GM12878 (cell line): ENCODE data around the gene VPS25. TPM values are rescaled to one million over a fixed set of nuclear protein-coding genes. Genes with fewer than 3 reads are reported as not detected.
A peak's percentile ranks its signal among the peaks of the same experiment; 100 is the strongest.

ENCODE experiments used
- ATF3 ChIP-seq: IDR thresholded peaks from 2 replicates; pipeline ENCODE4 v1.6.1; 2011; ENCODE audit warnings: low read depth, mild to moderate bottlenecking, low read length, moderate library complexity, borderline replicate concordance; ENCODE audit errors: extremely low read depth
- BACH1 ChIP-seq: fragments of 450-650 bp; IDR thresholded peaks from 2 replicates; pipeline ENCODE4 v1.6.1; 2017; ENCODE audit warnings: mild to moderate bottlenecking, borderline replicate concordance
- BMI1 ChIP-seq: fragments of 450-650 bp; IDR thresholded peaks from 2 replicates; pipeline ENCODE4 v1.6.1; 2016; ENCODE audit warnings: mild to moderate bottlenecking, moderate library complexity, borderline replicate concordance
- CHD4 ChIP-seq: fragments of 200-600 bp; sonication (generic); IDR thresholded peaks from 2 replicates; pipeline ENCODE4 v1.6.1; 2016; ENCODE audit warnings: mild to moderate bottlenecking
- FOS ChIP-seq: IDR thresholded peaks from 3 replicates; pipeline ENCODE4 v1.6.1; 2011; ENCODE audit warnings: borderline replicate concordance; ENCODE audit not compliant: insufficient read length; ENCODE audit errors: extremely low read depth
- HCFC1 ChIP-seq: fragments of 150-350 bp; IDR thresholded peaks from 2 replicates; pipeline ENCODE4 v1.6.1; 2014; ENCODE audit warnings: low read length
- HSF1 ChIP-seq: fragments of 150-350 bp; IDR thresholded peaks from 2 replicates; pipeline ENCODE4 v1.6.1; 2014; ENCODE audit warnings: mild to moderate bottlenecking, low read depth, low read length
- IKZF2 ChIP-seq, 2 experiments: fragments of 450-650 bp; IDR thresholded peaks; 2 replicates each; pipeline ENCODE4 v1.6.1; 2017; ENCODE audit warnings: mild to moderate bottlenecking in 2 of 2, moderate library complexity in 2 of 2
- IRF3 ChIP-seq: fragments of 450-650 bp; IDR thresholded peaks from 2 replicates; pipeline ENCODE4 v1.6.1; 2014; ENCODE audit warnings: mild to moderate bottlenecking
- MAX ChIP-seq: IDR thresholded peaks from 2 replicates; pipeline ENCODE4 v1.6.1; 2012; ENCODE audit warnings: low read depth, low read length, improper control_type of control experiment
- MTA2 ChIP-seq: fragments of 450-650 bp; IDR thresholded peaks from 2 replicates; pipeline ENCODE4 v1.6.1; 2016; ENCODE audit warnings: low read depth, mild to moderate bottlenecking, moderate library complexity
- MTA3 ChIP-seq: IDR thresholded peaks from 2 replicates; pipeline ENCODE4 v1.6.1; 2012; ENCODE audit warnings: low read length, inconsistent platforms, borderline replicate concordance
- NR2C1 ChIP-seq: fragments of 450-650 bp; IDR thresholded peaks from 2 replicates; pipeline ENCODE4 v1.6.1; 2017; ENCODE audit warnings: antibody characterized with exemption, mild to moderate bottlenecking, moderate library complexity
- NRF1 ChIP-seq: conservative IDR thresholded peaks from 2 replicates; pipeline ENCODE4 v1.6.1; 2011; ENCODE audit warnings: mild to moderate bottlenecking, low read depth, low read length, improper control_type of control experiment
- PAX5 ChIP-seq: IDR thresholded peaks from 2 replicates; pipeline ENCODE4 v1.6.1; 2011; ENCODE audit warnings: low read depth, low read length, borderline replicate concordance
- PML ChIP-seq: IDR thresholded peaks from 2 replicates; pipeline ENCODE4 v1.6.1; 2012; ENCODE audit warnings: low read length, inconsistent platforms
- RAD51 ChIP-seq: fragments of 450-650 bp; IDR thresholded peaks from 2 replicates; pipeline ENCODE4 v1.6.1; 2016; ENCODE audit warnings: moderate library complexity, mild to moderate bottlenecking, inconsistent platforms
- RELA ChIP-seq: fragments of 450-650 bp; IDR thresholded peaks from 2 replicates; pipeline ENCODE4 v1.8.0; 2014; ENCODE audit warnings: borderline replicate concordance; ENCODE audit not compliant: partially characterized antibody
- SRF ChIP-seq, 2 experiments: IDR thresholded peaks; 2 replicates each; pipeline ENCODE4 v1.6.1; 2011; ENCODE audit warnings: low read depth in 2 of 2, low read length in 2 of 2, mild to moderate bottlenecking in 1 of 2, moderate library complexity in 1 of 2
- SUZ12 ChIP-seq: fragments of 200-600 bp; sonication (generic); IDR thresholded peaks from one replicate; pipeline ENCODE4 v1.6.1; 2018; ENCODE audit warnings: antibody characterized with exemption, mild to moderate bottlenecking; ENCODE audit not compliant: unreplicated experiment
- USF1 ChIP-seq: IDR thresholded peaks from 2 replicates; pipeline ENCODE4 v1.6.1; 2011; ENCODE audit warnings: borderline replicate concordance, low read depth, mild to moderate bottlenecking, moderate library complexity, mixed read lengths, low read length; ENCODE audit not compliant: insufficient read depth; ENCODE audit errors: extremely low read length
- ZBTB33 ChIP-seq: fragments of 450-650 bp; IDR thresholded peaks from 2 replicates; pipeline ENCODE4 v1.6.1; 2017; ENCODE audit warnings: mild to moderate bottlenecking
- ZNF217 ChIP-seq: fragments of 450-650 bp; IDR thresholded peaks from 2 replicates; pipeline ENCODE4 v1.6.1; 2017; ENCODE audit warnings: antibody characterized with exemption, mild to moderate bottlenecking
- ZNF274 ChIP-seq: IDR thresholded peaks from one replicate; pipeline ENCODE4 v1.8.0; 2011; ENCODE audit not compliant: insufficient read length, insufficient read depth
- polyA plus RNA-seq, 11 experiments: library from polyadenylated mRNA; depleted of rRNA in 4 of 11; unstranded in 6 of 11; stranded (reverse) in 5 of 11; fragments of >200 nt; fragmentation: Nextera tagmentation in 4 of 11; fragmentation: Illumina TruSeq in 1 of 11; extraction: Ambion mirVana in 4 of 11; extraction: Trizol in 1 of 11; gene quantifications; 1 replicate in 1 of 11; 2 replicates in 10 of 11; pipeline versions ENCODE4 v1.2.1 to v1.2.3, GENCODE V29; 2011 to 2016; ENCODE audit warnings: inconsistent platforms in 2 of 11, missing spikeins in 2 of 11, low read depth in 1 of 11
- total RNA-seq, 4 experiments: library from RNA; depleted of rRNA in 3 of 4; stranded (reverse); fragments of >200 nt in 3 of 4; fragmentation: Illumina TruSeq in 1 of 4; extraction: Trizol in 1 of 4; gene quantifications; 2 replicates each; pipeline versions ENCODE4 v1.2.1 to v1.2.3, GENCODE V29; 2013 to 2021

Gene VPS25
- total and polyA plus RNA-seq, 10 of the 15 experiments (the other 5 are each of a cell fraction or from before 2014, with no cell fraction given), result 92.7 to 185 (median 136) TPM

- TF ChIP-seq HSF1 (no peak), BACH1 (no peak), PAX5 (no peak), RAD51 (no peak), ZBTB33 (no peak; the same call in 1 of the 2 replicates), BMI1 (no peak), IRF3 (no peak), HCFC1 (no peak), NR2C1 (no peak), CHD4 (no peak), SRF (IDR thresholded peaks at IDR 0.05; ENCODE audit: low read depth in 2 of 2, low read length in 2 of 2) (no peak), ATF3 (no peak), MTA2 (no peak), IKZF2 (IDR thresholded peaks at IDR 0.05) (peak in 1 of 2 experiments; percentile 20; a peak in 1 of 4 replicates), ZNF274 (no peak), MAX (peak; percentile 97), PML (no peak), FOS (no peak), MTA3 (no peak), RELA (no peak), USF1 (no peak), SUZ12 (no peak), ZNF217 (no peak), NRF1 (peak; percentile 76)
These were observed 28.2 kb upstream of the VPS25 start, which contains the start of gene EZH1 (continued) for GRCh38 chr17:42744806-42745617.
